ENCODE data around the gene GEMIN5.

GEMIN5 gene

DNA sequence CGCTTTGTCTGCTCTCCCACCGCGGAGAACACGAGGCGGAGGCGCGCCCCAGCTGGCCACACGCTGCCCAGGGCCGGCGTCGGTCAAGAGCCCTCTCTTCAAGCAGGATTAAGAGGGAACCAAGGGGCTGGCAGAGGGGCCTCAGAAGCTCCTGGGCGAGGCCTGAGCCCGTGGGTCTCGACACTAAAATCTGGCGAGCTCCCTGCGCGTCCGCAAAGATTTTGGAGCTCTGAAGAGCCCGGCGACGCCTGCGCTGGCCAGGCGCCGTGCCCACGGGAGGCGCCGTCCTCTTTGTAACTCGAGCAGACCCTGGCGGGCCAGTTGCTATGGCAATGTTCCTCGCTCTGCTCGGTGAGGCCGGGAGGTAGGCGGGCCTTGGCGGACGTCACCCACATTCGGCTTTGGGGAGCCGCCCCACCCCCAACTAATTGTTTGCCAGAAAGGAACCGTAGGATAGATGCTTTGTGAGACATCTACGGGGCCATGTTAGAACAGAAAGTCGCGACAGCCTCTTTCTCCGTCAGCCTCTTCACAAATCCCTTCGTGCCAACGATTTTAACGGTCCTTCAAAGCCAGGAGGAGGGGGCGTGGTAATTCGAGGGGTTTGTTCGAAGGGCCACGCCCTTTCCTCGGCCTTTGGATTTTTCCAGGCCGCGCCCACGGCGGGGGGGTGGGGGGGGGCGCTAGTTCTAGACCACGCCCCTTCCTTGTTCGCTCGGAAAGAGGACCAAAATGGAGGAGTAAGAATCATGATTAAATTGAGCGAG lies 80.3 kb downstream of the GEMIN5 start:
- in situ Hi-C loops (cut with MboI; ENCODE audit: low pct_unique_long_range_greater_than_20kb, low sequenced_read_pairs, unreplicated experiment), result no loop called here
- peak; percentile 88 for DNase-seq (ENCODE audit: low spot score)
- TF ChIP-seq, protein P1, sequence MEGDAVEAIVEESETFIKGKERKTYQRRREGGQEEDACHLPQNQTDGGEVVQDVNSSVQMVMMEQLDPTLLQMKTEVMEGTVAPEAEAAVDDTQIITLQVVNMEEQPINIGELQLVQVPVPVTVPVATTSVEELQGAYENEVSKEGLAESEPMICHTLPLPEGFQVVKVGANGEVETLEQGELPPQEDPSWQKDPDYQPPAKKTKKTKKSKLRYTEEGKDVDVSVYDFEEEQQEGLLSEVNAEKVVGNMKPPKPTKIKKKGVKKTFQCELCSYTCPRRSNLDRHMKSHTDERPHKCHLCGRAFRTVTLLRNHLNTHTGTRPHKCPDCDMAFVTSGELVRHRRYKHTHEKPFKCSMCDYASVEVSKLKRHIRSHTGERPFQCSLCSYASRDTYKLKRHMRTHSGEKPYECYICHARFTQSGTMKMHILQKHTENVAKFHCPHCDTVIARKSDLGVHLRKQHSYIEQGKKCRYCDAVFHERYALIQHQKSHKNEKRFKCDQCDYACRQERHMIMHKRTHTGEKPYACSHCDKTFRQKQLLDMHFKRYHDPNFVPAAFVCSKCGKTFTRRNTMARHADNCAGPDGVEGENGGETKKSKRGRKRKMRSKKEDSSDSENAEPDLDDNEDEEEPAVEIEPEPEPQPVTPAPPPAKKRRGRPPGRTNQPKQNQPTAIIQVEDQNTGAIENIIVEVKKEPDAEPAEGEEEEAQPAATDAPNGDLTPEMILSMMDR (IDR thresholded peaks at IDR 0.05; ENCODE audit: extremely low read depth, insufficient read depth, missing control alignments), result peak; percentile 19

DNA sequence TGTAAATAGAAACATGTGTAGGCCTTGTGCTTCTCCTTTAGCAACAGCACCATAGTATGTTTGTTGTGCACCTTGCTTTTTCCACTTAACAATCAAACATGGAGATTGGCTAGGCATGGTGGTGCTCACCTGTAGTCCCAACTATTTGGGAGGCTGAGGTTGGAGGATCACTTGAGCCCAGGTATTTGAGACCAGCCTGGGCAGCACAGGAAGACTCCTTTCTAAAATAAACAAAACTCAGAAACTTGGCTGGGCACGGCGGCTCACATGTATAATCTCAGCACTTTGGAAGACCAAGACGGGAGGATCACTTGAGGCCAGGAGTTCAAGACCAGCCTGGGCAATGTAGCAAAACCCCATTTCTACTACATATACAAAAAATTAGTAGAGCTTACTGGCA lies 86.7 kb downstream of the GEMIN5 start:
- no peak for DNase-seq (ENCODE audit: low spot score)
- in situ Hi-C loops (cut with MboI; ENCODE audit: low pct_unique_long_range_greater_than_20kb, low sequenced_read_pairs, unreplicated experiment), result no loop called here
- TF ChIP-seq, protein P1 (IDR thresholded peaks at IDR 0.05; ENCODE audit: extremely low read depth, insufficient read depth, missing control alignments), result no peak

DNA sequence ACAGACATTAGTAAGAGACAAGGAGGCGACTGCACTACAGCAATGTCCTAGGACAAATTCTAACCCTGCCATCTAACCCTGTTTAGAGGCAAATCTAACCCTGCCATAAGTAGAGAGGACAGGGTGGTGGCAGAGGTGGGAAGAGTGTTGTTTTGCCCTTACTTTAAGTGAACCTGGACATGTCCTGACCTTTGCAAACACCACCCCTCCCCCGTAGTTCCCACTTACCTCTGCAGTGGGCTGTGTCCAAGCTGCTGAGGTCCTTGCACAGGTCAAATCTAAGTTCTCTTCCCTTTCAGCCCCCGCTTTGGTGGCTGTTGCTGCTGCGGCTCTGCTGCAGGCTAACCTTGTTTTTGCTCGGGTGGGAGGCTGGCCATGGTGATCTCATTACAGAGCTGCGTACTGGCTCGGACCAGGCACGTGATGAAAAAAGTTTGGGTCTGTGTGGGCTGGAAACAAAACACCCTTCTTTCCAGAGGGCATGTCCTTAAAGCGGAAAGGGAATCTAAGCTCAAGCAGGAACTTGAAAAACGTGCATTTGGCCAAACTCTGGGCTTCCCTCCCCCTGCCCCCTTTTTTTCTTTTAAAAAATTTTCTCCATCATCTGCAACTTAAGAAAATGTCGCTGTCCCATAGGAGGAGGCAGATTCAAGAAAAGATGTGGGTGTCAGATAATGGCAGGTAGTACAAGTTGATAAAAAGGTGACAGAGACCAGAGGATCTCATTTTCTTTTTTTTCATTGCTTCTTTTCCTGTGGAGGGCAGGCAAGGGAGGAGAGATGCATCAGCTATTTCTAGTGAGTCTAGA lies 87.6 kb downstream of the GEMIN5 start, which contains the start of gene FAXDC2:
TSS of gene FAXDC2 (minus strand) at position 349 of the 808 bp plus-strand sequence. CDS start 12,425 bp downstream, outside the sequence.
- TF ChIP-seq, protein P1 (IDR thresholded peaks at IDR 0.05; ENCODE audit: extremely low read depth, insufficient read depth, missing control alignments), result no peak
- no peak for DNase-seq (ENCODE audit: low spot score)
- in situ Hi-C loops (cut with MboI; ENCODE audit: low pct_unique_long_range_greater_than_20kb, low sequenced_read_pairs, unreplicated experiment), result no loop called here

DNA sequence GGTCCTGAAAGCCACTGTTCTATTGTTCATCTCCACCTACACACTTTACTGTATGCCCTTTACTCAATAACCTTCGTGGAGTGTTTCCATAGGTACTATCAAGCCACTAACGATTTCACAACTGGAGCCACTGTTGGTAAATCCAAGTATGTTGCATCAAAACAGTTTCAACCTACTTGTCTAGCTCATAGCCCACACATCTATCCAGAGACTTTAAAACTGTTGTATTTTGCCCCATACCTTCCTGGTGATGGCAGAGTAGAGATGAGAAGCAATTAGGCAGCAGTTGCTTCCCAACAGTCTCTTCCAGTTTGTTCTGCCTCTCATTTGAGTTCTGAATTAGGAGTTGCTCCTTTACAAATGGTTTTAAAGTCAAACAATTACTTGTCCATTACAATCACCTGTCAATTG lies 88.2 kb downstream of the GEMIN5 start:
- in situ Hi-C loops (cut with MboI; ENCODE audit: low pct_unique_long_range_greater_than_20kb, low sequenced_read_pairs, unreplicated experiment), result no loop called here

DNA sequence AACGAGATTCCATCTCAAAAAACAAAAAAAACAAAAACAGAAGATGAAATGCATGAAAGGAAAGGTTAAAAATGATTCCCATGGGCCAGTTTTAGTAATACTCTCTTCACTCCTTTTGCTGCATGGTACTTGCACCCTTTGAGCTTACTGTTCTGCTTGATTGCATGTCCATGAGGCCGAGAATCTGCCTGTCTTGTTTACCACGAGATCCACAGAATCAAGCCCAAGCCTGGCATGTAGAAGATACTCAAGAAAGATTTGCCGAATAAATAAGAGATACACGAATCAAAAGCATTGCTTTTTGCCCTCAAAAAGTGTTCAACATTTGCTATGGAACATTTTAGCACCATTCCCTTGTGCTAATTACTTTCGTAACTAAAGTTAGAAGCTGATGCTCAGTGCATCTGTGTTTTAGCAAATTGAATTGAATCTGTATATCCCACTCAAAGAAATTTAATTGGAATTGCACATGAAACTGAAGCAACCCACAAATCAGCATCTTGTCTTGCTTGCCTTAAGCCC lies 88.7 kb downstream of the GEMIN5 start:
- DNase-seq (ENCODE audit: low spot score), result no peak
- in situ Hi-C loops (cut with MboI; ENCODE audit: low pct_unique_long_range_greater_than_20kb, low sequenced_read_pairs, unreplicated experiment), result no loop called here
- TF ChIP-seq, protein P1 (IDR thresholded peaks at IDR 0.05; ENCODE audit: extremely low read depth, insufficient read depth, missing control alignments), result no peak

More for the DNA sequence above, 88.2 kb downstream of the GEMIN5 start:
- no peak for DNase-seq (ENCODE audit: low spot score)
- TF ChIP-seq, protein P1 (IDR thresholded peaks at IDR 0.05; ENCODE audit: extremely low read depth, insufficient read depth, missing control alignments), result no peak

DNA sequence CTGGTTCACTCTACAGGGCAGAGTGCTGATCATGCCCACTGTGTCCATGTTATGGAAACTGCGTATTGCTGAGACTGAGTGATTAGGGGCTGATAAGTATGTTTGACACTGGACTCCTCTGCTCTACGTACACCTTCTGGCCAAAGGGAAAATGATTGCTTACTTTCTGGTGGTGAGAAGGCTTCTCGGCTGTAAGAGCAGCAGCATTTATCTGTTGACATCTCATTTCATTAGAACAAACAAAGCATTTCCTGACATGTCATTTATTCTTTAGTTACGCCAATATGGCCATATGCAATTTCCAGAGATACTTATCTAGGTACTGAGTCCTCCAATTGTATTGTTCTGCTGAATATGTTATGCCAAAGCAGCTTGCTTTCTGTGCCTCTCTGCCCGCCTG lies 93.2 kb downstream of the GEMIN5 start:
- TF ChIP-seq, protein P1 (IDR thresholded peaks at IDR 0.05; ENCODE audit: extremely low read depth, insufficient read depth, missing control alignments), result no peak
- in situ Hi-C loops (cut with MboI; ENCODE audit: low pct_unique_long_range_greater_than_20kb, low sequenced_read_pairs, unreplicated experiment), result no loop called here
- no peak for DNase-seq (ENCODE audit: low spot score)

All from GM13977 (cell line).